Hematopoietic multipotent progenitor cell treated with erythropoietin and hydrocortisone succinate and interleukin-3 and kit ligand, for 8 days (in vitro differentiated cells): ENCODE data around the gene TFCP2L1.
"Not testable (repeated sequence)": the region's sequence is repeated elsewhere in the genome, so short reads cannot be mapped to it uniquely, and the experiment has no call there.

Source experiments
- DNase-seq: peaks from one replicate; pipeline ENCODE4 v3.0.0-alpha.2; 2015

The TFCP2L1 gene

DNA sequence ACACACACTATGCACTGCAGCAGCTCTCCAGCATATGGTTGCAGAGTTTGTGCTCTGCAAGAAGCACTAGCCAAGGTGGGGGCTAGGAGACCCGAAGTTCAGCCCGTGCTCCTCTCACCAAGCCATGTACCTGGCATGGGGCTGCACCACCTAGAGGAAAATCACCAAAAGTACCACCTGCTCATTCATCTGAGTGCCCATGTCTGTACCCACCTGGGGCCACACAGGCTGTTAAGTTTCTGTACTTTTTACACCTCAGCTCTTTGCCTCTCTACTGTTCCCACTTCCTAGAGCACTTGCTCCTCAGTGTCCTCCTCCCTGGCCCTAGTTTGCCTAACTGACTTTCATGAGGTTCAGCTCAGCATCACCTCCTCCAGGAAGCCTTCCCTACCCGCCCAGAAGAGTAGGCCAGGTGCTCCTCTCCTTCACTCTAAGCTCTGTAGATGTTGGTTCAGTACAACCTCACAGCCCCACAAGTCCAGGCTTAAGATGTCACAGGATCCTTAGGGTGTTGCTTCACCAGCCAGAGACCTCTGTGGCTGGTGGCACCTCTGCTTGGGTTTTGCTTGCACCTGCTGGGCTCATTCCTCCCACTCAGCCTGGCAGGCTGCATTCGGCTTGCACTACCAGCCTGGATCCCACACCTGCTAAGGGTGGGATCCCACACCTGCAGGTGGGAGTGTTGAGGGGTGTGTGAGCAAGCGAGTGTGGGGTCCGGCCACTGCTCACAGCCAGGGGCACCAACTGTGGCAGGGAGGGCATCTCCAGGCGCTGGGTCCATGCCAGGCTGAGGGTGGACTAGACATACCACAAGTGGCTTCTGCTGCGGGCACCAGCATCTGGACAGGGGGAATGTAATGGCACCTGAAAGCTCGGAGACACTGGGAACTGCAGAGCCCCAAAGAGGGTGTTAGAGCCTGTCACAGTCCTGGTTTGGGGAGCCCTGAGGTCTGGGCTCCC is 10.2 kb upstream of the TFCP2L1 start:
- DNase-seq = no peak

DNA sequence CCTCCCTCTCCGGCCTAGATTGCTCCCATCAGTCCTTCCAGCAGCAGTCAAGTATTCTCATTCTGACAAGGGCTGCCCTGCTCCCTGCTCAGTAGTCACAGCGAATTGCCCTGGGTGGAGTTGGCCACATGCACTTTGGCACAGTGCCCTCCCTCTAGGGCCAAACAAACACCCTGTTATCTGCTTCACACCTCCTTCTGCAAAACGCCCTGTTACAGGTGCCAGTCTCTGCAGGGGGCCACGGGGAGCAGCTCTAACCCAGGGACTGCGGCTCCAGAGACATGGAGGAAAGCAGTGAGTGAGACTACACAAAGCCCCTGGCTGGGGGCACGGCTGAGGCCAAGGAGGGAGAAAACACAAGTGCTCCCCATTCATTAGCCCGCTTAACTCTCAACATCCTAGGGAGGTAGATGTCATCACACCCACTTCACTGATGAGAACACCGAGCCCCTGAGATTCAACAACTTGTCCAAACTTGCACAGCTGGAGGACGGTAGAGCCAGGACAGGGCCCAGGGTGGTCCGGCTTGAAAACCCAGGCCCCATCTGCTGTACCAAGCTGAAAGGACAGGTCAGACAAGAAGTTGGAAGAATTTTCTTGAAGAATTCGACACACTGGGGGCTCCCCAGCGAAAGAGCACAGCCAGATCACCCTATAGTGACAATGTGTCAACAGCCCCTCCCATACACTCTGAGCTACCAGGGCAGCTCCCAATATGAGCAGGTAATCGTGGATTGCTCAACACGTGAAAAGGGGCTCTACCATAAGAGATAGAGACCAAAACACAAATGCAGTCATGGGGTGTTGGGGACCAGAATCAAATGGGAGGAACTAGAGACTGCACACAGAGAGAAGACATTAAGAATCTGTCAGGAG is 8.7 kb upstream of the TFCP2L1 start:
- peak; percentile 62 for DNase-seq

DNA sequence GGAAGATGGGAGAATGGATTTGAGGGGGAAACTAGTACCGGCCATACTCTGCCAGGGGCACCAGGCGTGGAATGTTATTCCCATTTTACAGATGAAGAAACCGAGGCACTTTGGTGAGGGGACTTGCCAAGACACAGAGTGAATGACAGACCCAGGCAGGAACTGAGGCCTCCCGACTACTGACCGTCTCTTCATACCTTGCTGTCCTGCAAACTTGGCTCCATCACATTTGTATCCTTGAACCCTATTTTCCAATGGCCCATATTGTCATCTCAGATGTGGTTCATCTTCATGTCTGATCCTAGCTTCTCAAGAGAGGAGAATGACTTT is 6.2 kb upstream of the TFCP2L1 start:
- no peak for DNase-seq

DNA sequence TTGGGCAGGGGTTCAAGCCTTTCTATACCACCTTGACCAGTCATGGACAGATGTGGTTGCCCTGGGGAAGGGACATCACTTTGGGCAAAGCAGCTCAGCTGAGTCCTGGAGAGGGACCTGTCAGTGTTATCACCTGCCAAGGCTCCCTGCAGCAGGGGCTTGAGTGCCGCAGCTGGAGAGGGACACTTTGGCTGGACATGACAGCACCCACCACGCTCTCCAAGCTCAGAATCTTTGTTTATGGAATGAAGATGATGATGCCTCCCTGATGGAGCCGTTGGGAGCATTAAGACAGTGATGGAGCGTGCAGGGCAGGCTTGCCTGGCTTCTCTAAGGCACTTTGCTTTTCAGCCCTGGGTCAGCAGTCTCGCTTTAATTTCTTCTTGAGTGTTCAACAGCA is 4.3 kb upstream of the TFCP2L1 start:
- DNase-seq = no peak

DNA sequence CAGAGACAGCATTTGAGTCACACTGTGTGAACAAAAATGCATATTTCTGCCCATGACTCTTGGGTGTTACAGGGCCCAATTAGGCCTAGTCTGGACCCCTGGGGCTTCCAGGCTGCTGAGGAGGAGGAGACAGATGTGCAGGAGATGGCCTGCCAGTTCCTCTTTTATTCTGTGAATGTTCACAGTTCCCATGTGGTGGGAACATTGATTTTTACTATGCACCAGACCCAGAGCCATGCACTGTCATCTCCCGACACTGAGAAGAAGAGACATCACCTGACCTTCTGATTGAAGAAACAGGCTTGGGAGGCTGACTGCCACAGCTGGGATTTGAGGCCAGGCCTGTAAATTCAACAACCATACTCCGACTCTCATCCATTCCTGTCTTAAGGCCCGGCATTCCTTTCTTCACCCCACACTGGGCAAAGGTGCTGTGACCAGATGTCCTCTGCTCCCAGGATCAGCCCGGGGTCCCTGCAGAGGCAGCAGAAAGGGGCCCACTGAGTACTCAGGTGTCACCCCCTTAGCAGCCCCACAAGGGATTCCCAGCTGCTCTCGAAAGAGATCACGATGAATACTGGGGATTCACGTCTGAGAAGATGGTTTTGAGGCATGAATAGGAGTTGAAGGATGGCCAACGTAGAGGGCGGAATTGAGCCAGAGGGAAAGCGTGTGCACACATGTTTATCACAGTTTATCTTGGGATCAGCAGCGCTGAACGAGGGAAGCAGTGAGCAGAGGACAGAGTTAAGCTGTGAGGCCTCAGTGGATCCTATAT is 3.6 kb upstream of the TFCP2L1 start:
- no peak for DNase-seq

DNA sequence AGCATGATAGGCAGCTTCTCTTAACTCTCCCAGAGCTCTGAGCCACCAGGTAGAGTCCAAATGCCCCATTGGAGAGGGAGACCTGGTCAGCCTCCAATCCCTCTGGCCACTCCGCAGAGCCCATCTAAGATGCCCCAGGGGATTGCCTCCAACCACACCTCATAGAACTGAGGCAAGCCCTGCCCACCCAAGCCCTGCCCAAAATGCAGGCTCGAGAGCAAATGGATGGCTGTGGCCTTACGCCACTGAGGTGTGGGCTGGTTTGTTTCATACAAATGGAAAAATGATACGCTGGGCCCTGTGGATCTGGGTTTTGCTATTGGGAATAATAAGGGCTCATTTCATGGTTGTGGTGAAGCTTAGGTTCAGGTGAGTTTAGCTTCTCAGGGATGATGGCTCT is 3.0 kb upstream of the TFCP2L1 start:
- no peak for DNase-seq

DNA sequence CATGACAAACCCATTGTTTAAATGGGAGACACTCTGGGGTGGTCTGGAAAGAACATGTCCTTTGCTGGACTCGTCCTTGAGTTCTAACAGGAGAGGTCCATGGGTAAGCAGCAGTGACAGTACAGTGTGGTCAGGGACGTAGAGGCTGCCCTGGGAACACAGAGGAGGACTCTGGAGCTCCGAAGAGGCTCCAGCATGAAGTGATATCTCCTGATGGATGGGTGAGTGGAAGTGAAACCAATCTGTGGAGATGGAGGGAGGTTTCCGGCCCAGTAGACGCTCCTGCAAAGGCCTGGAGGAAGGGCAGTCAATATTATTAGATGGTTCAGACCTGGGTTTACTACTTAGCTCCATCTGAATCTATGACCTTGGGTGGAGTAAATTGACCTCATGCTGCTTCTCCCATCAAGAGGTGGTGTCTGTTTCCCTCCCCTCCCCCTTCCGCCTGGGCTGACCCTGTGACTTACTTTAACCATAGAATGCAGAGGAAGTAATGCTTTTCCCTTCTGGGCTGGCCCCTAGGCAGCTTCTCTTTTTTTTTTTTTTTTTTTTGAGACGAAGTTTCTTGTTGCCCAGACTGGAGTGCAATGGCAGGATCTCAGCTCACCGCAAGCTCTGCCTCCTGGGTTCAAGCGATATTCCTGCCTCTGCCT is 2.3 kb upstream of the TFCP2L1 start:
- no peak for DNase-seq

DNA sequence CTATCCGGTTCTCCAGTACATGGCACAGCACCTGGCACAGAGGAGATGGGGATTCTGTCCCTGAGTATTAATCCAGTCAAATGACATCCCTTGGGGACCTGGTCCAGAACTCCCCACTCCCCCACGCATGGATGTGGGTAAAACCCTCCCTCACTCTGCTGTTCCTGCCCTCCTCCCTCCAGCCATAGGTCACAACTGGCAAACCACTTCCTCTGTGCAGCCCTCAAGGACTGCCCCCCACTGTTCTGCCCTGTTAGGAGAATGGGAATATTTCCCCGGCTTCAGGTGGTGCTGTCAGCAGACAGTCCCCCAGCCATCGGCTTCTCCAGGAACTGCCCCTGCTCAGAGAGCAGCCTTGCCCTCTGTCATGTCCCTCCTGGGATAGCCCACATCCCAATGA is 1.5 kb upstream of the TFCP2L1 start:
- DNase-seq = no peak

DNA sequence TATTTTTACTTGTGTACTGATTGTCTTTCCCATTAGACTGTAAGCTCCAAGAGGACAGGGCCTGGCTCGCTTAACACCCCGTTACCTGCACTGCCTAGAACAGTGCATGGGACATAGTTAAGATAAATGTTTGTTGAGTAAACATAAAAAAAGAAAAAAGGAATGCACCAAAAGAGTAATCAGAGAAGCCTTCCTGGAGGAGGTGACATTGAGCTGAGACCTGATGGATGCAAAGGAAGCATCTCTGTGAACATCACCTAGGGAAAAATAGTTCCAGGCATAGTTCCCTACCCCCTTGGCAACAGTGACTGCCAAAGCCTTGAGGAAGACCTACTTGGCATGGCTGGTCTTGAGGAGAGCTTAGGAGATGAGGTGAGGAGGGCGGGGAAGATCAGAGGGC is 924 bp upstream of the TFCP2L1 start:
- DNase-seq = no peak

DNA sequence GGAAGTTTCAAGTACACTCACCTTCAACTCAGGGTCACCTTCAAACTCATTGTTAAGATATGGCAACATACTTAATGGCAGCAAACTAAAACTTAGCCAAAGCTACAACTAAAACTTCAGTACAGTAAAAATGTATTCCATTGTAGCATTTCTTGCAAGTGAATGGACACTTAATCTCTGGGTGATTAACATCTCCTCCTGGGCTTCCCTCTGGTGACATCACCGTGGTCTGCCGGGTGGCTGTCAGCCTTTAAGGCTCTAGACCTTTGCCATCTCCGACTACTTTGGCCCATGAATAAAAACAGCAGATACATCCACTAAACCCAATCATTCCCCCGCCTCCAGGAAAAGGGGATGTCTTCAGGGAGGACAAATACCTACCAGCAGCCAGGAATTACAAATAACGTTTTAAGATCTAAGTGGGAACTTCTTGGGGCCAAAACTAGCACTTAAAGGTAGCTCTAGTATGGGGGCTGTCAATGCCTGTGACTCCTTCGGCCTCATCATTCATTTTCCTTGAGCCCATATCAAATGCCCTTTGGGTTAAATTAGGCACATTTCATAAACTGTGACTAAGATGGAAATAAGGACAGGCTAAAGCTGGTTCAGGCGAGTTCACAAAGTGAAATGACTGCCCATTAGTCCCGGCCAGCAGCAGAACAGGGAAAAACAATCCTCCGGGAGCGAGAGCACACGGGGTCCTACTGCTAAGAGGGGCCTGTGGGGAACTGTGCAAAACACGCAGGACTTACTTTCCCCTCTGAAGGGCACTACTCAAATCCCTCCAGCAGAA is 1.1 kb downstream of the TFCP2L1 start:
- DNase-seq = no peak

DNA sequence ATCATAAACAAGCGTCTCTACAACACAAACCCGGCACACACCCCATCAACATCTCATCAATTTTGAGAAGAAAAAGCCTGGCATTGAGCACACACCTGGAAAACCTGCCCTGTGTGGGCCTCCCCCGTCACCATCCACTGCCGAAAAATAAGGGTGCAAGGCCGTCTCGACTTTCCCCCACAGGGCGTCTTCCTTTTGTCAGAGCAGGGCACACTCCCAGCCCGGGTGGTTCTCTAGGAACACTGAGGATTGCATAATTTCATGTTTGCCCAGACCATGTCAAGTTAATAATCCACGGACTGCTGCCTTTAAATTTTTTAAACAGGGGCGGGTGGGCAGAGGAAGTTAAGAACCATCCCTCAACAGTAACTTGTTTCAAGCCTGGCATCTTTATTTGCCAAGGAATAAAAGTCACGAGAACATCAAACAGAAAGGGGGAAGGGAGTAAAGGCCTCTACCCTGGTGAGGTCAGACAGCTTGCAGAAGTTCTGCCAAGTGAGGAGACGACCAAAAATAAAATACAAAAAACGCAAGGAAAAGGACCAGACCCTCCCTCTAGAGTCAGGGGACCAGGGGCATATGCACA is 2.1 kb downstream of the TFCP2L1 start:
- DNase-seq = no peak

DNA sequence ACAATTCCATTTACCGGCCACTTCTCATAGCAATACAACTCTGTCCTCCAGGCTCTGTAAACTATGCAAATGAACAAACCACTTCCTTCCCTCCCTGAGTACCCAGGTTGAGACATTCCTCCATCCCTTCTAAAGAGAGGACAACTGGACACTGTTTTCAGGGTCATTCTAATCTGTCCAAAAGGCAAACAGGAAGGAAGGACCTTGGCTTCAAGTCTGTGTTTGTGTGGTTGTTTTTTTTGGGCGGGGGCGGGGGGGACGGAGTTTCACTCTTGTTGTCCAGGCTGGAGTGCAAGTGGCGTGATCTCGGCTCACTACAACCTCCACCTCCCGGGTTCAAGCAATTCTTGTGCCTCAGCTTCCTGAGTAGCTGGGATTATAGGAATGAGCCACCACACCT is 3.3 kb downstream of the TFCP2L1 start:
- no peak for DNase-seq

DNA sequence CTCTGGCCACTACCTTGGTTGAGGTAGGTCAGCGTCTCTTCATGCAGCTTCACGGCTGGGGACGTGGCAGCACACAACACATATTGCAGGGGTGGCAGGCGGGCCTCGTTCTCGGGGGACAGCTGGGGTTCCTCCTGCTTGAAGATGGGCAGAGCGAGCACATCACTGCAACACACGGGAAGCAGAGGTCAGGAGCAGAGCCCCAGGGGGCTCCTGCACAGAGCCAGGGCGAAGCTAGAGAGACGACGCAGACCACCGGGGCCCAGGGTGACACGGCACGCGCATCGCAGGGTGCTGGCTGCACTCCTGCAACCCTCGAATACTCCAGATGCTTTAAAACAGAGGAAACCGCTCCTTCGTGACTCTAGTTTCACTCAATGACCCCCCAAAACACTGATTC is 3.9 kb downstream of the TFCP2L1 start:
- no peak for DNase-seq

DNA sequence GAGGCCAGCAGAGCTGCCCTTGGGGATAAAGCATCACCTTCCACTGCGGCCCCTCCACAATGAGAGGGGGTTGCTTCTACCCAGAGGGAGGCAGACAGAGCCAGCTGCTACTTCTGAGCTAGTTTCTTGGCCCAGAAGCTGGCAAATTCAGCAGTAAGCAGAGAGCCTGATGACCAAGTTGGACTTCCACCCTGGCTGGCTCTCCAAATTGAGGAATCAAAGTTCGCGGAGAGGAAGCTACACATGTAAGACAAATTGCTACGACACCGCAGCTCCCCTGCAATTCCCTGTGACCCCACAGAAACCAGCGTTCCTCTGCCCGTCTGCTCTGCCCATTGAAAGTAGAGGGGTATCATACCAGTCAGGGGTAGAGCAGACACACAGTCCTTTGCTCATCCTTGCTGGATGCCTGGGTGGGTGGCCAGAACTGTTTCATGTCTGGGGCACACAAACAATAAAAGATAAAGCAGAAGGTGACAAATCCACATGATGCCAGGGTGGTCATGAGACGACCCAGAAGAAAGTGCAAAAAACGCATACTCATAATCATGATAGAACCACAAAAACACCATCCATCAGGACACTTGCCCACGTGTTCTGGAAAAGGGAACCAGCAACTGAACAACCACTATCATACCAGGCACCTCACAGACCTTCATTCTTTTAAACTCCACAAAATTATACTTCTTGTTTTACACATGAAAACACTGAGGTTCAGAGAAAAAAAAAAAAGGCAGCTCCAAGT is 5.4 kb downstream of the TFCP2L1 start:
- DNase-seq = no peak

DNA sequence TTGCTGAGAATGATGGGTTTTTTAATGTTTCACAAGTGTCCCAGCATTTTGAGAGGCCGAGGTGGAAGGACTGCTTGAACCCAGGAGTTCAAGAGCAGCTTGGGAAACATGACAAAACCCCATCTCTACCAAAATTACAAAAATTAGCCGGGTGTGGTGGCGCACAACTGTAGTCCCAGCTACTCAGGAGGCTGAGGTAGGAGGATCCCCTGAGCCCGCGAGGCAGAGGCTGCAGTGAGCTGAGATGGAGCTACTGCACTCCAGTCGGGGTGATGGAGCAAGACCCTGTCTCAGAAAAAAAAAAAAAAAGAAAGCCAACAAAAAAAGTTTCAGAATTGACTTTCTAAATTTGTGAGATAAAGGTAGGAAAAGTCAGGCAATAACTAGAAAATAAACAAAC is 8.7 kb downstream of the TFCP2L1 start:
- no peak for DNase-seq

DNA sequence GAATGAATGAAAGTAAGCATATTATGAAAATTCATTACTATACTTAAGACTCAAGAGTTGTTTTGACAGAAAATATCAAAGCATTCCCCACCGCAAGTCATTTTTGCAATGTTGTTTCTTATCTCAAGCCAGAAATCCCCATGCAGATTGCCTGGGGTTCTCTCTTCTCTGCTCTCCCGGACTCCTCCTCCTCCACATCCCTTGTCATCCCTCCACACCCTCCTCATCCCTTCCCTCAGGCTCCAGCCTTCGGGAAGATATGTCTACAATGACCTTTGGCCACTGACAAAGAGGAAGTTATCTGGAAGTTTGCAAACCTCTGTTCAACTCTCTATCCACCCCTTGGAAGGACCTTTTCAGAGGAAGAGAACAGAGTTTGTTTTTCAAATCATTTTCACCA is 11.9 kb downstream of the TFCP2L1 start:
- no peak for DNase-seq

DNA sequence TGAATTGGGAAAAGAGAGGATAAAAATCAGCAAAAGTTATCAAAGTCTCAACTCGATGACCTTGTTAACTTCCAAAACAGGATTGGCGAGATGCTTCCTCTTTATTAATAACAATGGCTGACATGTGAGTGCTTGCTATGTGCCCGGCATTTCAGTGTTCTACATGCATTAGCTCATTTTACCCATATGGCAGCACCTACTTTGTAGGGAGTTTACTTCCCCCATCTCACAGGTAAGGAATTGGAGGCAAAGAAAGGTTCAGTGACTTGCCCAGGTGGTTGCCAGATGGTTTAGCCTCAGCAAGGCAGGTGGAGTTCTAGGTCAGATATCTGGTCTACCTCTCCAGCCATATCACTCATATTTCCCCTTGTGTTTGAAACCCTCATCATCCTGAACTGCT is 12.4 kb downstream of the TFCP2L1 start:
- DNase-seq = no peak

DNA sequence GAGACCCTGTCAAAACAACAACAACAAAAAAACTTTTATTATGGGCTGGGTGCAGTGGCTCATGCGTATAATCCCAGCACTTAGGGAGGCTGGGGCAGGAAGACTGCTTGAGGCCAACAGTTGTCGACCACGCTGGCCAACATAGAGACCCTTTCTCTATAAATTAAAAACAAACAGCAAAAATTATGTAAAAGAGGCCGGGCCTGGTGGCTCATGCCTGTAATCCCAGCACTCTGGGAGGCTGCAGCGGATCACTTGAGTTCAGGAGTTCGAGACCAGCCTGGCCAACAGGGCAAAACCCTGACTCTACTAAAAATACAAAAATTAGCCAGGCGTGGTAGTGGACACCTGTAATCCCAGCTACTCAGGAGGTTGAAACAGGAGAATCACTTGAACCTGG is 15.6 kb downstream of the TFCP2L1 start:
- not testable (repeated sequence) for DNase-seq

DNA sequence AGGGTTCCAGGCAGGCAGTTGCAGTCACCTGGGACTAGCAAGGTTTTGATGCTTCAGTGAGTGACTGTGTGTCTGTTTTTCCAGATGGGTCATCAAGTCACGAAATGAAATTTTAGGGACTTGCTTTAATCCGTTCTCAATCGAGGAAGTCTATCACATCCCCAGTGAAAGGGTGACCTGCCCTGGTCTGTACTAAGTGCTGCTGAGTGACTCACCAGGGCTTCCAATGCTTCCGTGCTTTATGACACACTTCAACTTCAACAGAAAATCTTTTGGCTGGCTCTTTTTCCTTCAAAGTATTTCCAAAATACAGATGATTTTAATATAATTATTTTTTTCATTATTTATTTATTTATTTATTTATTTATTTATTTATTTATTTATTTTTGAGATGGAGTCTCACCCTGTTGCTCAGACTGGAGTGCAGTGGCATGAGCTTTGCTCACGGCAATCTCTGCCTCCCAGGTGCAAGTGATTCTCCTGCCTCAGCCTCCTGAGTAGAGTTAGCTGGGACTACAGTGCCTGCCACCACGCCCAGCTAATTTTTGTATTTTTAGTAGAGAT is 18.4 kb downstream of the TFCP2L1 start:
- DNase-seq = no peak

DNA sequence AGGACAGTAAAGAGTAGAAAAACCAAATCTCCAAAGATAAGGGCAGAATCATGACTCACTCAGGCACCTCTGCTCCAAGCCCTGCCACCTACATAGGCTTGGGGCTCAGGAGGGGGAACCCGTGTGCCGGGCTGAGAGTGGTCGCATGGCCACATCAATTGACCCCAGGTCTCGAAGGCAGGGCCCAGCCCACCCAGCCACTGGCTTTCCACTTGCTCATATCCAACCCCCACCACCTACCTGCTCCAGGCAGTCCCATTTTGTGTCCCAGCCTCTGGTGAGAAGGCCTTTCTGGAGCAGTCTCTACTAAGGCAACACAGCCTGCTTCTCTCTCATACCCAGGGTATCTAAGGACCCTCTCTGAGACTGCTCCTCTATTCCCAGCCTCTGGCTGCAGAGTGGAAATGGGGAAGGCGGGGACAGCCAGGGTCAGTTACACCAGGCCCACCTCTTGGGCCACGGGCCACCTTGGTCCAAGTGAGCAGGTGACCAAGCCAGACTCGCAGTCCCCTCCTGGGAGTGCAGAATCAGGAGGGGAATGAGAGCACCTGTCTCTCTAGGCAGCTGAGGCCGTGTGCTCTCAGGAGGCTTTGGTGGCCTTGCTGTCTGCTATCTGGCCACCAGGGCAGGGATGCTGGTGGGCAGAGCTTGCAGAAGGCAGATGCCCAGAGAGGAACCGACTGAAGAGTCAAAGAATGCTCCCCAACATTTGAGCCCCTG is 20.8 kb downstream of the TFCP2L1 start:
- DNase-seq = no peak
